Effector memory CD4-positive, alpha-beta T cell (primary cell): ENCODE measurements around the gene MUC13.
"Not testable (repeated sequence)": the region's sequence is repeated elsewhere in the genome, so short reads cannot be mapped to it uniquely, and the experiment has no call there.

Source experiments
- DNase-seq, 3 donors: peaks; one replicate each; pipeline ENCODE4 v3.0.0-alpha.2; 2020
- H3K27ac ChIP-seq: 2 replicates; pipeline ENCODE4 v1.7.0; 2013; ENCODE audit warnings: mild to moderate bottlenecking, low read length, moderate library complexity; ENCODE audit not compliant: insufficient read depth, poor library complexity, severe bottlenecking
- H3K27me3 ChIP-seq: replicated peaks from 2 replicates; pipeline ENCODE4 v1.7.0; 2013; ENCODE audit warnings: mild to moderate bottlenecking, low read length; ENCODE audit not compliant: insufficient read depth, control insufficient read depth, poor library complexity, severe bottlenecking
- H3K36me3 ChIP-seq: 2 replicates; pipeline ENCODE4 v1.7.0; 2013; ENCODE audit warnings: mild to moderate bottlenecking, low read length, moderate library complexity; ENCODE audit not compliant: control insufficient read depth, insufficient read depth
- H3K4me1 ChIP-seq: 2 replicates; pipeline ENCODE4 v1.7.0; 2013; ENCODE audit warnings: low read length, mild to moderate bottlenecking; ENCODE audit not compliant: control insufficient read depth, insufficient read depth, poor library complexity, severe bottlenecking
- H3K4me3 ChIP-seq: 2 replicates; pipeline ENCODE4 v1.7.0; 2013; ENCODE audit warnings: low read length, low read depth, mild to moderate bottlenecking; ENCODE audit not compliant: insufficient read depth, poor library complexity, severe bottlenecking
- H3K9me3 ChIP-seq: 2 replicates; pipeline ENCODE4 v1.7.0; 2013; ENCODE audit warnings: mild to moderate bottlenecking, low read length, moderate library complexity; ENCODE audit not compliant: control insufficient read depth

Gene MUC13

DNA sequence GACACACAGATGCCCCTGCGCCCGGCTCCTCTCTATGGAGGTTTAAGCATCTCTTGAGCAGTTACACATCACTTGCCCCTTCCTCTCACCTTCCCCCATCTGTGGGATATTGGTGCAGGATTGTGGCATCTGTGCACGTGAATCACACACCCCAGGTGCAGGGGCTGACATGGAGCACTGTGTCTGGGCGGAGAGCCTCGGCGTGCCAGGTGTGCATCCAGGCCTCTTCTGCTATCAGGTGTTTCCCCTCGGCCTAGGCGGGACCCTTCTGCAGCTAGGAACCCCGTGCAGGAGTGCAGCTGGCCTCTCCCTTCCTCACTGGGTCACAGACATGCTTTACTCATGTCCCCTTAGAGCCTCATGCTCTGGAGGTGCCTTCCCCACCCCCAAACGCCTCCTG lies 33.4 kb upstream of the MUC13 start:
- Histone ChIP-seq H3K9me3 (no peaks in the 10 kb centered on the region), H3K27me3 (no peaks in the 10 kb centered on the region), H3K4me1 (no peaks in the 10 kb centered on the region), H3K27ac (no peak overlapping the region), H3K4me3 (no peak overlapping the region), H3K36me3 (peaks cover 25% of the 10 kb centered on the region)
- no peak for DNase-seq

DNA sequence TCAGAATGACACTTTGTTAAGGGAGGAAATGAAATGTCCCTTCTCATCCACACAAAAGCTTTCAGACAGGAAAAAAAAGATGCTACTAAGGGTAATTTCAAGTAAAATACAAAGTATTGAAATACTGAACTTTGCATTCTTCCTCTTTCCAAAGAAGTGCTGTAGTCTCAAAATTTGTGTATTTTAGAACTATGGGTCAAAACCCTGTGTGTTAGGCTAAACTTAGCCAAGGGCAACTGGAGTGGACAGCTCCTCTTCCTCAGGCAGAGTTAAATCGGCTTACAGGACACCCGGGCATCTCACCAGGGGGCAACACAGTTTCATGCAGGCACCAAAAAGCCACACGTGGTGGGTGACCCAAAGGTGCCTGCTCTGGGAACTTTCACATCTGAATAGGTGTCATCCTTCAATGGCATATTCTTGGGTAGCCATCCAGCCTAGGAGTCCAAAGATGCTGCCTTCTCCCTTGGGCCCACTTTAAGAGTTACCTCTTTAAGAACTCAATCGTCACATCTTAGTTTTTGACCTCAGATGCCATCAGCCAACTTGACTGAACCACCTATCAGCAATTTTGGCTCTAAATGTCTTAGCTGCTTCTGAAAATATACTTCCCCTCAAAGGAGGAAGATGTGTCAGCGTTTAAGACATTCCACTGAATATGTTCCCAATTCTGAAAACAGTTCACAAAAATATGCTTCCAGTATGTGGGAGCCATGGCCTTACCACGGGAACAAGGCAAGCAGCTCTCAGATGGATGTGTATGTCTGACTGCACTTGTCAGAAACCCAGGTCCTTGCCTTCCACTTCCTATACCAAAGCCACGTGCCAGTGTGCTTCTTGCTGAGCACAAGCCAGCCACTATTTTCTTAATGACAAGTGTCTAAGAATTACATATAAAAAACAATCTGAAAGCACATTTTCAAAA lies 32.2 kb upstream of the MUC13 start:
- H3K4me1 ChIP-seq, result no peaks in the 10 kb centered on the region
- DNase-seq, result no peak
- H3K36me3 ChIP-seq, result peaks cover 17% of the 10 kb centered on the region
- H3K4me3 ChIP-seq, result no peak overlapping the region
- H3K9me3 ChIP-seq, result no peaks in the 10 kb centered on the region
- no peaks in the 10 kb centered on the region for H3K27me3 ChIP-seq
- H3K27ac ChIP-seq, result no peak overlapping the region

DNA sequence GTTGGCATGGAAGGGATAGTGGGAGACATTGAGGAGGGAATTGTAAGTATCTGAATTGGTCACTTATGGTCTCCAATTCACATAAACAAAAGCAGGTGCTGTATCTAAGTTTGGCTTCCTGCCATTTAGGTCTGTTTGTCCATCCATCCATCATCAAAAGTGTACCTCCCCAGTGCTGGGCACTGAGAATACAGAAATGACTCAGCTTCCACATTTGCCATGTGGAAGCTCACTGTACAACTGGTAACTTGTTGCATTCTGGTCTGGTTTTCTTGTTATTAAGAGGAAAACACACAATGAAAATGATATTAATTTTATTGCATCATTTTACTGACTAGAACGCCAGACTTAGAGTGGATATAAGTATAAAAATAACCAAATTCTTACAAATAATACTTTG lies 30.9 kb upstream of the MUC13 start:
- H3K27ac ChIP-seq, result no peak overlapping the region
- no peaks in the 10 kb centered on the region for H3K27me3 ChIP-seq
- no peaks in the 10 kb centered on the region for H3K4me1 ChIP-seq
- H3K36me3 ChIP-seq, result peaks cover 12% of the 10 kb centered on the region
- no peak overlapping the region for H3K4me3 ChIP-seq
- no peak for DNase-seq
- H3K9me3 ChIP-seq, result no peaks in the 10 kb centered on the region

DNA sequence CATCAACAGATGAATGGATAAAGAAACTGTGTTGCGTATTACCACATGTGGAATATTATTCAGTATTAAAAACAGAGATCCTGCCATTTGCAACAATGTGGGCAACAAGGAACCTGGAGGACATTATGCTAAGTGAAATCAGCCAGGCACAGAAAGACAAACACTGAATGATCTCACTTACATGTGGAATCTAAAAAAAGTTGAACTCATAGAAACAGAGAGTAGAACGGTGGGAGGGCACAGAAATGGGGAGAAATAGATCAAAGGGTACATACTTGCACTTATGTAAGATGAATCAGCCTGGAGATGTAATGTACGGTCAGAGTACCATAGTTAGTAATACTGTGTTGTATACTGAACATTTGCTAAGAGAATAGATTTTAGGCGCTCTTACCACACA lies 29.8 kb upstream of the MUC13 start:
- H3K4me3 ChIP-seq, result no peak overlapping the region
- H3K27ac ChIP-seq, result no peak overlapping the region
- peaks cover 1% of the 10 kb centered on the region for H3K36me3 ChIP-seq
- H3K9me3 ChIP-seq, result no peaks in the 10 kb centered on the region
- no peak for DNase-seq
- no peaks in the 10 kb centered on the region for H3K27me3 ChIP-seq
- H3K4me1 ChIP-seq, result no peaks in the 10 kb centered on the region

DNA sequence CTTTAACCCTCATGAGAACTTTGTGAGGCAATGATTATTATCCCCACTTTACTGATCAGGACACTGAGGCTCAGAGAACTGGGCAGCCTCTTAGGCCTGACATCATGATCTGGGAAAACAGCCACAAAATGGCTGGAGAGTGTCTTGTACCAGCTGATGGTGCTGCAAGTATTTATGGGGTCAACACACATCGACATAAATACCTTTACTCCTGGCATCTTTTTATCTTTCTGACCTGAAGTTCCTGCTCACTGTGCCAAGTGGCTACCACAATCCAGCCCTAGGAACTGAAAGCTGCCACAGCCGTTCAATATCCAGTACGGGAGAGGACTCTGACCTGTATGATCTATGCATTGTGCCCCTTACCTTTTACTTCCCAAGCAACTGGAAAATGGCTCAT lies 29.2 kb upstream of the MUC13 start:
- Histone ChIP-seq H3K4me3 (no peak overlapping the region), H3K4me1 (no peaks in the 10 kb centered on the region), H3K36me3 (no peaks in the 10 kb centered on the region), H3K27ac (no peak overlapping the region), H3K27me3 (no peaks in the 10 kb centered on the region), H3K9me3 (no peaks in the 10 kb centered on the region)
- no peak for DNase-seq

DNA sequence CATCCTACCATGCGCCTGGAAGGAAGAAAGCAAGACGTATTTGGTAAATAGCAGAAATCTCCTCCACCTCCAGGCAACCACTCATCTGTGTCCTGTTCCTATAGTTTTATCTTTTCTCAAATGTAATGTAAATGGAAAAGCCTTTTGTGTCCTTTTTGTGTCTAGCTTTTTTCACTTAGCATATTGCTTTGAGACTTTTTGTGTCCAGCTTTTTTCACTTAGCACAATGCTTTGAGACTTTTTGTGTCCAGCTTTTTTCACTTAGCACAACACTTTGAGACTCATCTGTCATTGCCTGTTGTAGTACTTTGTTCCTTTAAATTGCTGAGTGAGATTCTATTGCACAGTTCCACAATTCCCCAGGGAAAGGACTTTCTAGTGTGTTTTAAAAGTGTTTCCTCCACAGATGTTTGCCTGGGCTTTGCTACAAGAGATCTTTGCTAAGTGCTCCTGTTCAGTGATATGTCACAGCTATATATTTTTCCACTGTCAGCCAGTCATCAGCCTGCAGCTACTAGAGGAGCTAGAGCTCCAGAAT lies 27.9 kb upstream of the MUC13 start:
- no peaks in the 10 kb centered on the region for H3K4me1 ChIP-seq
- H3K36me3 ChIP-seq, result no peaks in the 10 kb centered on the region
- H3K27me3 ChIP-seq, result no peaks in the 10 kb centered on the region
- no peak overlapping the region for H3K4me3 ChIP-seq
- no peaks in the 10 kb centered on the region for H3K9me3 ChIP-seq
- H3K27ac ChIP-seq, result no peak overlapping the region
- DNase-seq, result no peak

DNA sequence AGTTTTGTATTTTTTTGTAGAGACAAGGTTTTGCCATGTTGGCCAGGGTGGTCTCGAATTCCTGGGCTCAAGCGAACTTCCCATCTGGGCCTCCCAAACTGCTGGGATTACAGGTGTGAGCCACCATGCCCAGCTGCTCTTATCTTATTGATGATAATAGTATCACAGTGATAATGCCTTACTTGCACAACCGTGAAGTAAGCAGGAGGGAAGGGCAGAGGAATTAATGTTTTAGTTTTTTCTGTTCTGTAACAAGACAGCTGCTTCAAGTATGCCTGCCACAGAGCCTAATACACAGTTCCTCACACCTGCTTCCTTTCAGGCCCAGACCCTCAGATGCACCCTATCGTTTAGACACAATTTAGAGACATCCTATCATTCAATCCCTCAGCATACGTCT lies 26.1 kb upstream of the MUC13 start:
- H3K4me3 ChIP-seq, result no peak overlapping the region
- H3K9me3 ChIP-seq, result no peaks in the 10 kb centered on the region
- H3K27ac ChIP-seq, result no peak overlapping the region
- DNase-seq, result no peak
- H3K36me3 ChIP-seq, result no peaks in the 10 kb centered on the region
- no peaks in the 10 kb centered on the region for H3K27me3 ChIP-seq
- H3K4me1 ChIP-seq, result no peaks in the 10 kb centered on the region

DNA sequence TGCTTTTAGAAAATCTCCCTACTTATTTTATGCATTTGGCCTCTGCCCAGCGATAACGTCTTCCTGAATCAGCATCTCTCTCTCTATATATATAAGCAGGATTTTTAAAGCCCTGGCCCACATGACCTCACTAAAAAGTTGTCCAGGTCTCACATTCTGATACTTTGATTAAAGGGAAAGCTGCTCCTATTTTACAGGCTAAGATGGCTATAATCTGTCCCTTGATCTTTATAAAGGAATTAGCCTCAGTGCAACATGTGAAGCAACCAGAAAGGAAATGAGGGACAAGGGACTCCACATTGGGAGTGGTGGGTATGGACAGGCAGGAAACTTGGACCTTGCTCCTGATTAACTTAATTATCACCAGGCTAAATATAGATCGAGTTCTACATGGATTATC lies 25.6 kb upstream of the MUC13 start:
- Histone ChIP-seq H3K27ac (no peak overlapping the region), H3K4me1 (no peaks in the 10 kb centered on the region), H3K9me3 (no peaks in the 10 kb centered on the region), H3K36me3 (no peaks in the 10 kb centered on the region), H3K27me3 (no peaks in the 10 kb centered on the region), H3K4me3 (no peak overlapping the region)
- no peak for DNase-seq

DNA sequence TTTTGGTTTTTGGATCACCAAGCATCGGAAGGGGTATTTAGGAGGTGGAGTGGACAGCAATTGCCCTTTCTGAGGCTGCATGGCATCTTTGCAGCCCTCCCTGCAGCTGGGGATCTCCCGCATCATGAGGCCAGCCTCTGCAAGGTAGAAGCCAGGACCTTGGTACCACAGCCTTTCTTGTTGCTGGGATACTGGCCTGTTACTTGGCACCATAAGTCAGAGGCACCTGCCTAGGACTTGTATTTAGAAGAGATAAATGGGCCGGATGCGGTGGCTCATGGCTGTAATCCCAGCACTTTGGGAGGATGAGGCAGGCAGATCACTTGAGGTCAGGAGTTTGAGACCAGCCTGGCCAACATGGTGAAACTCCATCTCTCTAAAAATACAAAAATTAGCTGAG lies 23.4 kb upstream of the MUC13 start:
- not testable (repeated sequence) for H3K27ac ChIP-seq, H3K9me3 ChIP-seq, H3K27me3 ChIP-seq, H3K36me3 ChIP-seq, H3K4me1 ChIP-seq, H3K4me3 ChIP-seq, DNase-seq

DNA sequence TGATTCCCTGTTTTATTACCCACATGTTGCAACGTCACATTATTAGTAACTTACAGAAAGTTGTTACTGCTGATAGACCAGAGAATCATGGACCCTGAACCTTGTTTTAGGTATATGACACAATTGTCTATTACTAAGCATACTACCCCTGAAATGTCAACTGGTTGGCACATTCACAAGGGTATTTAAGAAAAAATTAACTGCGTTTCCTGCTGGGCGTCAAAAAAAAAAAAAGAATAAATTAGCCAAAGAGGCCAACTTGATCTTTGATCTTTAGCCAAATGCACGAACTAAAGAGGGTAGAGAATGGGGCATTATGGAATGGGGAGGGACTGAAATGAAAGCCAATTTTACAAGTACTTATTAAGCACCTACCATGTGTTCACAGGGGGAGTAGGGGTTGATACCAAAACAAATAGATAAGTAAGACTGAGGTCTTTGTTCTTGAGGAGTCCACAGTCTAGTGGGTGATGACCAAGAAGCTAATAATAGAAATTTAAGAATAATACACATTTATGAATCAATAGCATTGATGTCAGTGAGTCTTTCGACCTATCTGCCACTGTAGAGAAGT lies 17.8 kb upstream of the MUC13 start:
- Histone ChIP-seq H3K36me3 (no peaks in the 10 kb centered on the region), H3K9me3 (no peaks in the 10 kb centered on the region)

More for the DNA sequence above, 17.8 kb upstream of the MUC13 start:
- H3K27me3 ChIP-seq, result no peaks in the 10 kb centered on the region
- DNase-seq, result no peak
- no peak overlapping the region for H3K4me3 ChIP-seq
- H3K27ac ChIP-seq, result no peak overlapping the region
- H3K4me1 ChIP-seq, result no peaks in the 10 kb centered on the region
